GM12875 (cell line): ENCODE measurements around the gene WDTC1.

Experiments used
- H3K4me3 ChIP-seq: one replicate; pipeline ENCODE4 v1.5.1; 2011; ENCODE audit warnings: low read depth, low read length, control low read depth
- CTCF ChIP-seq: IDR thresholded peaks from 2 replicates; pipeline ENCODE4 v1.5.1; 2011; ENCODE audit warnings: low read depth, mild to moderate bottlenecking, control low read depth, inconsistent platforms, low read length, moderate library complexity, borderline replicate concordance; ENCODE audit not compliant: insufficient read depth

WDTC1 gene

DNA sequence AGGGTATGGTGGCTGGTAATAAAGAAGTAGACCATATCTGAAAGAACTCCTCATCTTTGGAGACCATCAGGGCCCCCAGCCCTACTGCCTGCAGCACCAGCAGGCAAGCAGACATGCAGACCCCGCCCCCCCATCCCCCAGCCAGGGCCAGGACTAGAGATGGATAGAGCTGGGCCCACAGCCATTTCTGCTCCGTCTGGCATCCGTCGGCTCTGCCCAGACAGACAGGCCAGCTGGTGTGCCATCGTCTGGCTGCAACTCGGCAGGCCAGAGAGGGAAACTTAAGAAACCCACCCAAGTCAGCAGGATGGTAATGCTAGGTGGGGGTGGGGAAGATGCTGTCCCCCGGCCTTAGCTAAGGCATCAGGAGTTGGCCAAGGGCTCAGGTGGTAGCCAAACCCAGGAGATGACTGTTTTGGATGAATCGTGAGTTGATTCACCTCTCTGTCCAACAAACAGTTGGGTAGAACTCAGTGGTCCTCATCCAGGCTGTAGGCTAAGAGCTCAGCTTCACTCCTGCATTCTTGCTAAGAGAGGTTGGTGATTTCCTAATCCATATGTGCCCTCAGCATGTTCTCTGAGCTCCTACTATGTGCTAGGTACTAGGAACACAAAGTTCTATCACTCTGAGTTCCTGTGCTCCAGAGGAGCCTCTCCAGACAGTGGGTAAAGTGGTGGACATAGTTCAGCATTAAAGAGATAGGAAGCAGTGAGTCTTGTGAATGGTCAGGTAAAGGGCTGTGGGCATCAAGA is 64.4 kb downstream of the WDTC1 start:
- H3K4me3 ChIP-seq = no peak overlapping the region
- TF ChIP-seq CTCF = no peak

DNA sequence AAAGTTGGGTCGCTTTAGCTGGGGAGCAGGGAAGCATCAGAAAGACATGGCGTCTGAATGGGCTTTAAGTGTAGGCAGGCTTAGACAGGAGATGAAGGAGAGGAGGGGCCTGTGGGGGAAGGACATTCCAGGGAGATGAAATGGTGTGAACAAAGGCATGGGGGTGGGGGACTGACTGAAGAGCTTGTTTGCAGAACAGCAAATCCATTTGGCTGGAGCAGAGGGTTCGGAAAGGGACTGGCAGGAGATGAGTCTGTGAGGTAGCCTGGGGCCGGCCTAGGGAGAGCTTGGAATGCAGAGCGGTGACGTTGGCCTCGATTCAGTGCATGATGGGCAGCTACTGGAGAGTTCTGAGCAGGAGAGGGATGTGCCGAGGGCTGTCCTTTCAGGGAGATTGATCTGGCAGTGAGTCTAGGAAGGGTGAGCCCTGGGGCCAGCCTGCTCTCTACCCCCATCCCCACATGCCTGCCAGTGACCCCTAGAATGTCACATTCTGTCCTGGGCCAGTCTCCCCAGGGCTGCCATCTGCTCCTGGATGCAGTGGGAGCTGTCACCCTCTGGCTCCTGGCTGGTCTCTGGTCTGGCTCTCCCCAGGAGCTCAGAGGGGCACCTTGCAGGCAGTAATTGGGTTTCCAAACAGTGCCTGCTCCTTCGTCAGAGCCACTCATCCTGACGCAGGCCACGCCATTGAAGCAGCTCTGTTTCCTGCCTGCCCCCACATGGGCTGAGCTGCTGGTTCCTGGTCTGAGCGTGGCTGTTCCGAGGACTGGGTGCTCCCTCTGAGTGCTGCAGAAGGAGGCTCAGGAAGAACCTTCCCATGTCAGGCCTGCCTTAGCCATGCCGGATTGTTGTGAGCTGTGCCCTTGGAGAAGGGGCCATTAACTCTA is 65.2 kb downstream of the WDTC1 start:
- no peak overlapping the region for H3K4me3 ChIP-seq
- TF ChIP-seq CTCF = no peak

DNA sequence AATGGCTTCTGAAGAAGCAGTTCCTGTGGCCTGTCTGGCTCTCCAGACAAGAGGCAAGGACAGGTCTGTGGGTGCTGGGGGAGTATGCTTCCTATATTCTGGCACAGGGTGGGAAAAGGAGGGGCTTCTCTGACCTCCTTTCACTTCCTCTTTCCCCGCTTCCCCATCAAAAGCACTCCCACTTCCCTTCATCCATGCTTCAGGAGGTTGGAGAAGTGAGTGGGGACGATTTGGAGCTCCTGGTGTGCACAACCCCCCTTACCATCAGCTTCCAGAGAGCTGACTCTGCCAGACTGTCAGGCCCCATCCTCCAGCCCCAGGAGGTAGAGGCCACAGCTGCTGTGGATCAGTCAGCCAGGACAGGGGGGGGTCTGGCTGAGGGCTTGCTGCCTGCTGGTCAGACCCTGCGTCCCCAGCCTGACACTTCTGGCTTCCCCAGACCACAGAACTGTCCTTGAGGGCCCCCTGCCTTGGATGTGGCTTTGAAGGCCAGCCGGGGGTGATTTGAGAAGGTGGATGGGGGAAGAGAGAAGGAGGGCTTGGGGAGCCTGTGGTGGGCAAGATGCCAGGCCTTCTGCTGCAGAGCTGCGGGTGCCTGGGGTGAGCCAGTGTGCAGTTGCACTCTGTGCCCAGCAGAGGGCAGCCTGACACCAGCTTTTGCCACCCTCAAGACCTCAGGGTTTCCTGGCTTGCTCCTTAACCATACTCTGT is 66.1 kb downstream of the WDTC1 start:
- H3K4me3 ChIP-seq = no peak overlapping the region
- TF ChIP-seq CTCF = peak; percentile 99

- TF ChIP-seq CTCF = no peak
- no peak overlapping the region for H3K4me3 ChIP-seq
Measured at GRCh38 chr1:27301052-27301422, 66.6 kb downstream of the WDTC1 start.

- TF ChIP-seq CTCF = no peak
- H3K4me3 ChIP-seq = no peak overlapping the region
Measured at GRCh38 chr1:27301582-27302199, 67.3 kb downstream of the WDTC1 start.

- H3K4me3 ChIP-seq = no peak overlapping the region
- no peak for TF ChIP-seq CTCF
Measured at GRCh38 chr1:27302612-27303011, 68.2 kb downstream of the WDTC1 start.
